Measurements from ENCODE around the gene SAMD14.

Gene SAMD14

GRCh38 chr17:50103252-50103651, 26.7 kb downstream of the SAMD14 start:
- Histone ChIP-seq H3K4me2 (ENCODE audit: insufficient read depth, low read length) (no peak overlapping the region), H3K27ac (ENCODE audit: low read length) (no peak overlapping the region), H3K79me2 (ENCODE audit: insufficient read depth, low read length) (no peaks in the 10 kb centered on the region), H4K20me1 (ENCODE audit: insufficient read depth, low read length) (no peaks in the 10 kb centered on the region; the same call in 1 of the 2 replicates), H3K4me3 (ENCODE audit: low read depth in 1 of 2, low read length in 2 of 2) (no peak overlapping the region), H3K9ac (ENCODE audit: low read depth, low read length) (no peak overlapping the region), H3K27me3 (ENCODE audit: insufficient read depth, low read length, poor library complexity) (no peaks in the 10 kb centered on the region), H3K9me3 (ENCODE audit: insufficient read depth, low read length, severe bottlenecking) (no peaks in the 10 kb centered on the region), H2AFZ (ENCODE audit: low read depth, low read length) (no peak overlapping the region), H3K4me1 (ENCODE audit: insufficient read depth, low read length) (no peaks in the 10 kb centered on the region), H3K36me3 (ENCODE audit: insufficient read depth, low read length) (no peaks in the 10 kb centered on the region)
- TF ChIP-seq CTCF (IDR thresholded peaks at IDR 0.05; ENCODE audit: borderline replicate concordance, extremely low read depth, low read length, poor library complexity, severe bottlenecking), result no peak
- no peak for TF ChIP-seq EZH2 (IDR thresholded peaks at IDR 0.05; ENCODE audit: borderline replicate concordance, low read depth, low read length, severe bottlenecking)
- ATAC-seq (ENCODE audit: insufficient read depth, low read depth) (no peak), DNase-seq (no peak)

GRCh38 chr17:50102164-50102991, 27.6 kb downstream of the SAMD14 start:
- no peak overlapping the region for H3K27ac ChIP-seq (ENCODE audit: low read length)

GRCh38 chr17:50101346-50102163, 28.4 kb downstream of the SAMD14 start:
- Histone ChIP-seq H3K9me3 (ENCODE audit: insufficient read depth, low read length, severe bottlenecking) (no peaks in the 10 kb centered on the region), H3K4me2 (ENCODE audit: insufficient read depth, low read length) (no peak overlapping the region), H3K4me3 (ENCODE audit: low read depth in 1 of 2, low read length in 2 of 2) (no peak overlapping the region), H3K79me2 (ENCODE audit: insufficient read depth, low read length) (no peaks in the 10 kb centered on the region), H3K36me3 (ENCODE audit: insufficient read depth, low read length) (no peaks in the 10 kb centered on the region), H3K9ac (ENCODE audit: low read depth, low read length) (no peak overlapping the region), H3K27me3 (ENCODE audit: insufficient read depth, low read length, poor library complexity) (no peaks in the 10 kb centered on the region), H4K20me1 (ENCODE audit: insufficient read depth, low read length) (no peaks in the 10 kb centered on the region; the same call in 1 of the 2 replicates), H2AFZ (ENCODE audit: low read depth, low read length) (no peak overlapping the region), H3K27ac (ENCODE audit: low read length) (no peak overlapping the region), H3K4me1 (ENCODE audit: insufficient read depth, low read length) (peaks cover 5% of the 10 kb centered on the region)
- TF ChIP-seq CTCF (IDR thresholded peaks at IDR 0.05; ENCODE audit: borderline replicate concordance, extremely low read depth, low read length, poor library complexity, severe bottlenecking) (no peak), EZH2 (IDR thresholded peaks at IDR 0.05; ENCODE audit: borderline replicate concordance, low read depth, low read length, severe bottlenecking) (no peak)
- no peak for ATAC-seq (ENCODE audit: insufficient read depth, low read depth)
- no peak for DNase-seq

More at GRCh38 chr17:50102164-50102991, 27.6 kb downstream of the SAMD14 start:
- TF ChIP-seq EZH2 (IDR thresholded peaks at IDR 0.05; ENCODE audit: borderline replicate concordance, low read depth, low read length, severe bottlenecking) (no peak), CTCF (IDR thresholded peaks at IDR 0.05; ENCODE audit: borderline replicate concordance, extremely low read depth, low read length, poor library complexity, severe bottlenecking) (no peak)
- H4K20me1 ChIP-seq (ENCODE audit: insufficient read depth, low read length), result no peaks in the 10 kb centered on the region; the same call in 1 of the 2 replicates
- ATAC-seq (ENCODE audit: insufficient read depth, low read depth), result no peak
- H3K36me3 ChIP-seq (ENCODE audit: insufficient read depth, low read length), result no peaks in the 10 kb centered on the region
- H3K9ac ChIP-seq (ENCODE audit: low read depth, low read length), result no peak overlapping the region
- no peak overlapping the region for H3K4me2 ChIP-seq (ENCODE audit: insufficient read depth, low read length)
- DNase-seq, result no peak
- no peaks in the 10 kb centered on the region for H3K4me1 ChIP-seq (ENCODE audit: insufficient read depth, low read length)
- H3K79me2 ChIP-seq (ENCODE audit: insufficient read depth, low read length), result no peaks in the 10 kb centered on the region
- H3K27me3 ChIP-seq (ENCODE audit: insufficient read depth, low read length, poor library complexity), result no peaks in the 10 kb centered on the region
- H2AFZ ChIP-seq (ENCODE audit: low read depth, low read length), result no peak overlapping the region
- H3K4me3 ChIP-seq (ENCODE audit: low read depth in 1 of 2, low read length in 2 of 2), result no peak overlapping the region
- H3K9me3 ChIP-seq (ENCODE audit: insufficient read depth, low read length, severe bottlenecking), result no peaks in the 10 kb centered on the region

All from DND-41 (cell line).